ENCODE measurements around the gene STARD13. TPM values are rescaled to one million over a fixed set of nuclear protein-coding genes. Genes with fewer than 3 reads are reported as not detected.

STARD13 gene
- total RNA-seq, 8 experiments from 2014 or later: 1.4 to 38.6 (median 7.7) TPM

DNA sequence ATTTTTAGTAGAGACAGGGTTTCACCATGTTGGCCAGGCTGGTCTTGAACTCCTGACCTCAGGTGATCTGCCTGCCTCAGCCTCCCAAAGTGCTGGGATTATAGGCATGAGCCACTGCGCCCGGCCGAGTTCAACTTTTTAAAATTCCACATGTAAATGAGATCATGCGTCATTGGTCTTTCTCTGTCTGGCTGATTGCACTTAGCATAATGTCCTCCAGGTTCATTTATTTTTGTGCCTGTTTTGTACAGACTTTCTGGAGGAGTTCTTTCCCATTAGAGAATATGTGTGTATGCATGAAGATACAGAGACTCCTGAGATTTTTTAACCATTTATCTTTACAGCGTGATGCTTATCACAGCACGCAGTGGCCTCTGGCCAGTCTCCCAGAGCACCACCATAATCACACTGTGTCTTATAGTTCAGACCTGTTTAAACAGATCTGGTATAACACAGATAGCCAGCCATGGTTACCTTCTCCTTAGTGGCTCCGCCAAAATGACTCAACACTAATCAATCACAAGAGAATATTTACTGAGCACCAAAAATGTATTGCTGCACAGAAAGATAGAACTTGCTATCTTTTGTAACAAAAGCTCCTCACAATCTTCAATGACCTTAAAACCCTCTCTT lies 11.4 kb upstream of the STARD13 start:
- in situ Hi-C loops (cut with MboI; ENCODE audit: low pct_unique_long_range_greater_than_20kb in 2 of 9, low sequenced_read_pairs in 9 of 9, unreplicated experiment in 9 of 9): no loop called here
- no peak overlapping the region for H3K27ac ChIP-seq
- 70 to 100% (median 88%) methylated on average over 1 to 4 of the region's 7 CpGs; no CpG with 5 or more reads in 1 of the 10 experiments for WGBS, 10 experiments
- peak in 5 of 8 experiments; percentile 52 to 91 (median 74) for ATAC-seq (replicated peaks in 6 of 8)
- H3K4me3 ChIP-seq: no peak overlapping the region
- peaks cover 4 to 6% of the 10 kb centered on the region in 2 donors for H3K4me1 ChIP-seq (replicated peaks in 1 of 2)

DNA sequence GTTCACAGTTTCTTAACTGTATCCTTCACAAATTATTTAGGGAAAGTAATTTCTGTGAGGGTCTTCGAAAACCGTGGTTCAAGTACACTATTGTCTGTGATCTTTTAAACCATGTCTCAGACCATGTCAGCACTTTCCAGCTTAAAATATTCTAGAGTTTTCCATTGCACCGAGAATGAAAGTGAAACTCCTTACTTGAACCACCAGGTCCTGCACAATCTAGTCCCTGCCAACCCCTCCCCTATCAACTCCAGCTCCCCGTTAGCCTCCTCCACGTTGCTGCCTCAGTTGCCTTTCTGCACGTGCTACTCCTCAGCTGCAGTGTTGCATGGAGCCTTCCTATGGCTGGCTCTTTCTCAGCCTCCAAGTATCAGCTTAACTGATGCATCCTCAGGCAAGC lies 7.2 kb upstream of the STARD13 start:
- ATAC-seq (replicated peaks in 6 of 8): peak in 1 of 8 experiments; percentile 44
- in situ Hi-C loops (cut with MboI; ENCODE audit: low pct_unique_long_range_greater_than_20kb in 2 of 9, low sequenced_read_pairs in 9 of 9, unreplicated experiment in 9 of 9): no loop called here
- no peak overlapping the region for H3K4me3 ChIP-seq
- peaks cover 4 to 6% of the 10 kb centered on the region in 2 donors for H3K4me1 ChIP-seq (replicated peaks in 1 of 2)
- no peak overlapping the region for H3K27ac ChIP-seq
- WGBS, 10 experiments: 0 to 100% (median 81%) methylated on average over 1 to 6 of the region's 6 CpGs; no CpG with 5 or more reads in 1 of the 10 experiments

DNA sequence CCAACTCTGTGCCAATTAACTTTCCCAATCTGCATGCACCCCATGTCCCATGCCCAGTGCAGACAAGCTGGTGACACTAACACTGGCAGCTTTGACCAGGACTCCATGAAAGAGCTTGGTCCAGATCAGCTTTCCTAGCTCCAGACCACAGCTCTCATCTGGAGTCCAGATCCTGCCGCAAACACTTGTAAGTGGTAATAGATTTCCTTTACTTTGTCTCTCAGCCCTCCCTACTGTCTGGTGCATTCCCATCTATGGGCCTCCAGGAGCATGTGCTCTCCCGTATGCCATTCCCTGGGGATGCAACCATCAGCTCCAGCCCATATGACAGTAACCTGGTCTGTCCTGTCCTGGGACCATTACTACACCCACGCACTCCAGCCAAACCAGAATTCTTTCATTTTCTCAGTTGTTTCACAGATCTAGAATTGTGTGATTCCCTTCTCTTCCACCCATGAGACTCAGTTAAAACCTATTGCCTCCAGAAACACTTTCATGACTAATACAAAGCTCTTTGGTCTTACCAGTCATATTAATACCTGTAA lies 4.9 kb upstream of the STARD13 start:
- Histone ChIP-seq H3K4me1 (replicated peaks in 1 of 2) (no peaks in the 10 kb centered on the region), H3K4me3 (no peak overlapping the region), H3K27ac (no peak overlapping the region)
- whole genome bisulfite sequencing, 10 experiments: 87 to 100% (median 92%) methylated on average over 1 to 3 of the region's 3 CpGs; no CpG with 5 or more reads in 3 of the 10 experiments
- no peak for ATAC-seq (replicated peaks in 6 of 8)
- in situ Hi-C loops (cut with MboI; ENCODE audit: low pct_unique_long_range_greater_than_20kb in 2 of 9, low sequenced_read_pairs in 9 of 9, unreplicated experiment in 9 of 9): no loop called here

DNA sequence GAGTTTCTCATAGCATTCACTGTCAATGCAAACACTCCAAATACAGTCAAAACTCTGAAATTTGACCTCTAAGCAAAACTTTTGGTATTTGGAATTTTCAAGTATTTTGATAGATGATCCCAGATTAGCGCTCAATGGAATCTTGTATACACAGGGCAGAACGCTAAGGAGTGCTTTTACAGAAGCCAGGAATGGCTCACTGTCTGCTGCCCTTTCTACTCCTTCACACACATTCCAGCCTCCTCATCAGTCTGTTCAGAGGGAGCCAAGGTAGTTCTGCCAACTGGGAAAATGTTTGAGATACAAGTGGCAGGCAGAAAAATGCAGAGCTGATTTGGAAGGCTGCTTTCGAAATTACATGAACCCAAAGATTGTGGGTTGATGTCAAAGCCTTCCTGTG lies 4.4 kb upstream of the STARD13 start:
- WGBS, 10 experiments: 20 to 100% (median 88%) methylated on average over 1 to 3 of the region's 3 CpGs; no CpG with 5 or more reads in 2 of the 10 experiments
- in situ Hi-C loops (cut with MboI; ENCODE audit: low pct_unique_long_range_greater_than_20kb in 2 of 9, low sequenced_read_pairs in 9 of 9, unreplicated experiment in 9 of 9): no loop called here
- Histone ChIP-seq H3K4me3 (no peak overlapping the region), H3K27ac (no peak overlapping the region), H3K4me1 (replicated peaks in 1 of 2) (no peaks in the 10 kb centered on the region)
- no peak for ATAC-seq (replicated peaks in 6 of 8)

DNA sequence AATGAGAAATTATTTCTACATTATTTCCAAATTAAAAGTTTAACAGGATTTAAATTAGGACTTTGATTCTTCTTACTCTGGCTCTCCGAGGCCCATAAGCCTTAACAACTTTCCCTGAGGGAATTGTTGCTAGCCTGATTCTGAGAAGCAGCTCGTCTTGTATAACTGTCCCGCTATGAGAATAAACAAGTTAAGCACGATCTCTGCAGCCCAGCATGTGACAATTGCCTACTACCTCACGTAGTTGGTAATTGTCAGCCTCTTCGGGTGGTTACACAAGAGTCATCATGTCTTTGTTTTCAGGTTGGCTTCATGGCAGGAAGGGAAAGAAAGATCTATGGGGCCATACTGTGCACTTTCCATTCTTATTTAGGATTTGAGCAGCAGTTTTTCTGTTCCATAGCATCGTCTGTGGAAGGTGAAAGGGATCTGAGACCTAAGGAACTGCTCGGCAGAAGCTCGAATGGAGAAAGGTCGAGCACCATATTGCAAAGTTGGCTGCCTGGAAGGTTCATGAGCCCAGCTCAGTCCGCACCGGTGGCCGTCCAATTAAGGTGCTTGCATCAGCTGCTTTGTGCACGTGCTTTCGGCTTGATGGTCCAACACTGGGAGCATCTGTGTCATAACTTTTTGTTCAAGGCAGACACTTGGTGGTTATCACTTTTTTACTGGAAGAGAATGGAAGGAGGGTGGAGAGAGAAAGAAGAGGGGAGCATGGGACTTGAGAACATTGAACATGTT lies 1.8 kb upstream of the STARD13 start:
- 80 to 94% (median 89%) methylated on average over 2 to 14 of the region's 15 CpGs; no CpG with 5 or more reads in 2 of the 10 experiments for WGBS, 10 experiments

DNA sequence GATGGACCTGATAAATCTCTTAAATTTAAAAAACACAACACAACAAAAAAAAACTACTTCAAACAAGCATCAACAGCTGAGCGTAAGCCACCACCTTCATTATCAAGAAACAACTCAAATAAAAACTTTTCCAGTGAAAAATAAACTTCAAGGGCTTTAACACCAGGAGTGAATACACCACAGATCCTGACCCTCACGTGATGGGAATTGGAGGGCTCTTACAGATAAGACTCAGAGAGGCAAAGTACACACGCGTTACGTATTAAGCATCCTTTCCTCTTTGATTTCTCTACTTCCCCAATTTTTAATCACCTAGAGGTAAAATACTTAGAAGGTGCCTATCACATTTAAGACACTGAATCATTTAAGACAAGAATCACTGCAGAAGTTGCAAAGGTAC lies 573 bp upstream of the STARD13 start:
- Histone ChIP-seq H3K4me3 (peak overlapping the region; percentile 36 to 54 (median 41)), H3K4me1 (replicated peaks in 1 of 2) (no peaks in the 10 kb centered on the region), H3K27ac (peak overlapping the region in 1 of 2 donors; percentile 55)
- 31 to 100% (median 60%) methylated on average over 1 to 5 of the region's 5 CpGs for WGBS, 10 experiments
- in situ Hi-C loops (cut with MboI; ENCODE audit: low pct_unique_long_range_greater_than_20kb in 2 of 9, low sequenced_read_pairs in 9 of 9, unreplicated experiment in 9 of 9): no loop called here
- ATAC-seq (replicated peaks in 6 of 8): peak in 2 of 8 experiments; percentile 2 to 4

More for the DNA sequence above, 1.8 kb upstream of the STARD13 start:
- Histone ChIP-seq H3K27ac (no peak overlapping the region), H3K4me1 (replicated peaks in 1 of 2) (no peaks in the 10 kb centered on the region), H3K4me3 (no peak overlapping the region)
- ATAC-seq (replicated peaks in 6 of 8): no peak
- in situ Hi-C loops (cut with MboI; ENCODE audit: low pct_unique_long_range_greater_than_20kb in 2 of 9, low sequenced_read_pairs in 9 of 9, unreplicated experiment in 9 of 9): no loop called here

DNA sequence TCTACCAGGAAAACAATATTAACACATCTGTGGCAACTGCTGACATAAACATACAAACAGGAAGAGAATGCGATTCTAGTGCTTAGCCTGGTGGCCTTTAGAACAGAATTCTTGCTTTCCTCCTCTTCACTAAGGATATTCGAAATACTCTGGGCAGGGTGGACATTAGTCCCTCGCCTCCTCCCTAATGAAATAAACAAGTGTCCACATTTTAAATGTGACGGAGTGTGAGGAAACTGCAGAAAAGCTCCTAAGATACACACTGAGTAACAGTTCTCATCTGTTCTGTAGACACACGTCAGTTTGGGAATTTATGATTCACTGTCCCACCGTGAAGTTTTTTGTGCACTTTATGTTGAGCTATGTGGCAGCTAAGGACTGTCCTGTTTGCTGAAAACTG lies 639 bp downstream of the STARD13 start:
- no peaks in the 10 kb centered on the region for H3K4me1 ChIP-seq (replicated peaks in 1 of 2)
- no peak overlapping the region for H3K27ac ChIP-seq
- peak in 7 of 8 experiments; percentile 4 to 15 (median 8) for ATAC-seq (replicated peaks in 6 of 8)
- peak overlapping the region; percentile 36 to 54 (median 41) for H3K4me3 ChIP-seq
- 0 to 43% (median 13%) methylated on average over 1 to 6 of the region's 6 CpGs; no CpG with 5 or more reads in 1 of the 10 experiments for WGBS, 10 experiments
- in situ Hi-C loops (cut with MboI; ENCODE audit: low pct_unique_long_range_greater_than_20kb in 2 of 9, low sequenced_read_pairs in 9 of 9, unreplicated experiment in 9 of 9): no loop called here

DNA sequence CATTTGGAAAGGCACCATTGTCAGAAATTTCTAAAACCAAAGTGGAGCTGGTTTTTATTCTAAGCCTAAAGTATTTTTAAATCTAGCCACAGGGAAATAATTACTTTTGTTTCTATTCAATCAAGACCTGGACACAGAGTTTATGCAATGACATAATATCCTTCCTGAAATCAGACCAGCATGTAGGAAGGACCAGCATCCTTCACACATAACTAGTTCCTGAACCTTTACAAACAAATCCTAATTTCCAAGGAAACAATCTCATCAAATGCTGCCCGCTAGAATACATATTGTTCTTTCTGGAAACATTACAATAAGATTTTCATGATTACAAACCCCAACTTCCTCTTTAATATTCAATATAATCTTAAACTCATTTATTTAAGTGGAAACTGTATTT lies 1.5 kb downstream of the STARD13 start:
- Histone ChIP-seq H3K4me1 (replicated peaks in 1 of 2) (no peaks in the 10 kb centered on the region), H3K27ac (no peak overlapping the region), H3K4me3 (no peak overlapping the region)
- in situ Hi-C loops (cut with MboI; ENCODE audit: low pct_unique_long_range_greater_than_20kb in 2 of 9, low sequenced_read_pairs in 9 of 9, unreplicated experiment in 9 of 9): no loop called here
- ATAC-seq (replicated peaks in 6 of 8): no peak
- WGBS, 10 experiments: 0 to 83% (median 75%) methylated on average over 1 of the region's 1 CpG; no CpG with 5 or more reads in 3 of the 10 experiments

DNA sequence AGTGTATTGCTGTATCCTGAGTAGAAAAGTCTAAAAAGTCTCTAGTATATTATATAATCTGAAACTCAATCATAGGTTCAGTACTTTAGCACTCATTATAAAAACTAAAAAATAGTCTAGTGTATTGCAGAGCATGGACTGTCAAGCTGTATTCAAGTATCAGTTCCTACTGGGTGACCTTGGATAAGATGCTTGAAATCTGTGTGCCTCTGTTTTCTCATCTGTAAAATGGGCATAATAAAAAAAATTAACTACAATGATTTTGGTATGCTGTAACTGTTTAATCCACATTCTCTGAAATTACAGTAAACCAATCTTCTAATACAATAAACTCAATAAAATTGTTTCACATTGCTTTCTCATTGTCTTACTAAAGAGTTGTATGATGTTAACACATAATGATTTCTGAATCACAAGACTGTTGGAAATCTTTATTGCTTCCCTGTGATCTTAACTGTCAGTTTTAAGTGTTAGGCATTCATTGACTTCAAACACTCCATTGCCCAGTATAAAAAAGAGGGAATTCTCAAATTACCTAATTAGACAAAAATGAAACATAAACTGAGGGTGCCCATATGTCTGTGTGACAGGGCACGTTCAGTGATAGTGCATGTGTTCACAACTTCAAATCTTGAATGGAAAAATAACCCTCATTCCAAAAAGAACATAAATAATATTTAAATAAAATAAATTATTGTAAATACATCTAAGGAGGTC lies 2.2 kb downstream of the STARD13 start:
- in situ Hi-C loops (cut with MboI; ENCODE audit: low pct_unique_long_range_greater_than_20kb in 2 of 9, low sequenced_read_pairs in 9 of 9, unreplicated experiment in 9 of 9): no loop called here
- Histone ChIP-seq H3K4me3 (no peak overlapping the region), H3K27ac (no peak overlapping the region), H3K4me1 (replicated peaks in 1 of 2) (no peaks in the 10 kb centered on the region)
- no peak for ATAC-seq (replicated peaks in 6 of 8)
- WGBS, 10 experiments: 0 to 100% (median 71%) methylated on average over 1 of the region's 1 CpG; no CpG with 5 or more reads in 2 of the 10 experiments

DNA sequence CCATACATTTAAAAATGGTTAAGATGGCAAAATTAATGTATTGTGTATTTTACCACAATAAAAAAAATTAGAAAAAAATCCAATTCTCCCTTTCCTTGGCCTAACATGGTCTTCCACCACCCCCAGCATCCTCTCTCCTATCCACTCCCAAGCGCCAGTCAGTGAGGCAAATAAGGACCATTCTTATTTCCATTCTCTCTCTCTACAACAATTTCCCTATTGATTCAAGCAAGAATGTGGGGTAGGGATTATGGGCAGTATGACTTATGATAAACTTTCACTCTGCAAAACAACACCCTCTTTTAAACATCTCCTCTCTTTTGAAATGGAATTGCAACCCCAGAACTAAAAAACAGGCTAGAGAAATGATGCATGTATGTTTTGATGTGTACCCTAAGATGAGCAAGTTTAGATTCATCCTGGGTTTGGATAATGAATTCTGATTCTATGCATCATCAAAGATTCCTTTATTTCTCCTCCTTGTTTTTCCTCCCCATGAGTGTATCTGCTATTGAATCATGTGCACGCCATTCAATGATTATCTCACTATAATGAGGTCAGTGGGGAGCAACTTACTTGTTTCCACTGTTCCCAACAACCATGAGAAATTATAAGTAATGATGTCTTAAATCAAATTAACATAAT lies 3.5 kb downstream of the STARD13 start:
- no peak for ATAC-seq (replicated peaks in 6 of 8)

DNA sequence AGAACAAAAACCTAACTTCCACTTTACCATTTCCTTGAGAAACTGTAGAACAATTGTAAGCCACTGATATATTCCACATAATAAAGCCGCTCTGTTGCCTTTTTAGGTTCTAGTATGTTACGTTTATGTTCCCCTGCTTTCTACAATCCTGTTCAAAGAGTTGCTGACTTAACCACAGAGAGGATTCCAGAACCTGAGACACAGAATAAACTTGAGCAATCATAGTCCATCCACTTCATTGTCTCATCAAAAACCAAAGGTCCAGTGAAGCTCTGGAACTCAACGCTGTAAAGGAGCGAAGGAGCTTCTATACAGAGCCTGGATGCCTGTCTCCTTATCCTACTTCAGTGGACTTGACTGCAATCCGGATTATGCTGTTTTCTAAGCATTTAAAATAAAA lies 4.6 kb downstream of the STARD13 start:
- no peak overlapping the region for H3K4me3 ChIP-seq
- WGBS, 10 experiments: 53 to 100% (median 92%) methylated on average over 1 to 5 of the region's 5 CpGs
- no peak for ATAC-seq (replicated peaks in 6 of 8)
- peaks cover 4 to 8% of the 10 kb centered on the region in 2 donors for H3K4me1 ChIP-seq (replicated peaks in 1 of 2)
- H3K27ac ChIP-seq: no peak overlapping the region
- in situ Hi-C loops (cut with MboI; ENCODE audit: low pct_unique_long_range_greater_than_20kb in 2 of 9, low sequenced_read_pairs in 9 of 9, unreplicated experiment in 9 of 9): no loop called here

More for the DNA sequence above, 3.5 kb downstream of the STARD13 start:
- no peak overlapping the region for H3K4me3 ChIP-seq
- H3K4me1 ChIP-seq (replicated peaks in 1 of 2): peaks cover 0 to under 1% of the 10 kb centered on the region in 2 donors
- no peak overlapping the region for H3K27ac ChIP-seq
- in situ Hi-C loops (cut with MboI; ENCODE audit: low pct_unique_long_range_greater_than_20kb in 2 of 9, low sequenced_read_pairs in 9 of 9, unreplicated experiment in 9 of 9): no loop called here
- WGBS, 10 experiments: 21 to 100% (median 81%) methylated on average over 1 to 2 of the region's 2 CpGs; no CpG with 5 or more reads in 2 of the 10 experiments

DNA sequence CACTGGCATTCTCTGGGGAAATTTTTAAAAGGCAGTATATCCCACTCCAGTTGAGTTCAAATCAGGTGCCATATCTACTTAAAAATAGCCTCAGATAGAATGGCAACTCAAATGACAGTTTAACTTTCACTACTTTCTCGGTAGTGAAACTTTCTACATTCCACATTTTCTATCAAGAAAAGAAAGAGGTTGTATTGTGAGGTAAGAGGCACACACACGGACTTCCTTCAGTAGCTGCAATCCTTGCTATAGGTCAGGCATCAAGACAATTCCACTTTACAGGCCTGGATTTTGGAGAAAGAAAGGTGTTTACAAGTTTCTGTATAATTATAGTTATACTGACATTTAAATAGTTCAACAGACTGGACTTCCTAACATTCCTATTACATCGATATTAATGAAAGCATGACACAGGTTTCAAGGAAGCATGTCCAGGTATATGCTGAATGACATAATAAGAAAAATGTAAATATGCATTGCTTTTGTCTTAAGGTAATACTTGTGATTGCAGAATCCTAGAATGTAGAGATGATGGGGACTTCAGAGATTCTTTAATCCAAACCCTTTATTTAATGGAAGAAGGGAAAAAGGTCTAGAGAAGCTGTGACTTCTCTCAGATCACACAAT lies 5.2 kb downstream of the STARD13 start:
- H3K27ac ChIP-seq: no peak overlapping the region
- in situ Hi-C loops (cut with MboI; ENCODE audit: low pct_unique_long_range_greater_than_20kb in 2 of 9, low sequenced_read_pairs in 9 of 9, unreplicated experiment in 9 of 9): no loop called here

More for the DNA sequence above, 5.2 kb downstream of the STARD13 start:
- no peak for ATAC-seq (replicated peaks in 6 of 8)
- H3K4me1 ChIP-seq (replicated peaks in 1 of 2): peaks cover 4 to 8% of the 10 kb centered on the region in 2 donors
- H3K4me3 ChIP-seq: no peak overlapping the region
- WGBS, 10 experiments: 64 to 100% (median 100%) methylated on average over 2 to 3 of the region's 3 CpGs; no CpG with 5 or more reads in 3 of the 10 experiments
